Measurements from ENCODE around the gene FDX1. TPM values are rescaled to one million over a fixed set of nuclear protein-coding genes. Genes with fewer than 3 reads are reported as not detected.

Gene FDX1
- total RNA-seq, 1 donor from 2014 or later: 13.0 TPM

DNA sequence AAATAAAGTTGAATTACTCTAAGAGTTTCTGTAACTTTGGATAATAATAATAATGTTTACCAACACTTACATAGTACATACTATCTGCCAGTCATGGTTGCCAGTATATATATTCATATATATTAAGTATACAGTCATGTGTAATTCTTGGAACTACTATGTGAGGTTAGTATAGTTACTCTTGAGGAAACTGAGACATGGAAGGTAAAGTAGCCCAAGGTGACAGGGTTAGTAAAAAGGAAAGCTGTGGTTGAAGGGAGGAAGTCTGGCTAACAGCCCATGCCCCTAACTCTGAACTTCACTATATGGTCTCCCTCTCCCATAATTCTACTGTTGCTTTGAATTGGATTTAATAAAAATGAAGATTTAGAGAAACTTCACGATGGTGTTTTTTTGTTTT, 24.9 kb downstream of the FDX1 start:
- Mint-ChIP-seq H3K4me1 (no peaks in the 10 kb centered on the region), H3K9me3 (no peaks in the 10 kb centered on the region), H3K4me3 (no peak overlapping the region), H3K36me3 (peaks cover 9% of the 10 kb centered on the region), H3K27ac (no peak overlapping the region), H3K27me3 (ENCODE audit: insufficient read depth, low read depth) (no peaks in the 10 kb centered on the region)
- no peaks in the 10 kb centered on the region for H4K20me1 ChIP-seq (ENCODE audit: low read depth)
- no peak overlapping the region for H3K4me3 ChIP-seq
- H3K9me3 ChIP-seq (ENCODE audit: low read depth): no peaks in the 10 kb centered on the region
- no peak overlapping the region for H3K4me2 ChIP-seq
- H2AFZ ChIP-seq (replicated peaks): no peak overlapping the region
- no peak overlapping the region for H3K9ac ChIP-seq
- no peak for DNase-seq (ENCODE audit: low spot score)
- TF ChIP-seq, protein P1, sequence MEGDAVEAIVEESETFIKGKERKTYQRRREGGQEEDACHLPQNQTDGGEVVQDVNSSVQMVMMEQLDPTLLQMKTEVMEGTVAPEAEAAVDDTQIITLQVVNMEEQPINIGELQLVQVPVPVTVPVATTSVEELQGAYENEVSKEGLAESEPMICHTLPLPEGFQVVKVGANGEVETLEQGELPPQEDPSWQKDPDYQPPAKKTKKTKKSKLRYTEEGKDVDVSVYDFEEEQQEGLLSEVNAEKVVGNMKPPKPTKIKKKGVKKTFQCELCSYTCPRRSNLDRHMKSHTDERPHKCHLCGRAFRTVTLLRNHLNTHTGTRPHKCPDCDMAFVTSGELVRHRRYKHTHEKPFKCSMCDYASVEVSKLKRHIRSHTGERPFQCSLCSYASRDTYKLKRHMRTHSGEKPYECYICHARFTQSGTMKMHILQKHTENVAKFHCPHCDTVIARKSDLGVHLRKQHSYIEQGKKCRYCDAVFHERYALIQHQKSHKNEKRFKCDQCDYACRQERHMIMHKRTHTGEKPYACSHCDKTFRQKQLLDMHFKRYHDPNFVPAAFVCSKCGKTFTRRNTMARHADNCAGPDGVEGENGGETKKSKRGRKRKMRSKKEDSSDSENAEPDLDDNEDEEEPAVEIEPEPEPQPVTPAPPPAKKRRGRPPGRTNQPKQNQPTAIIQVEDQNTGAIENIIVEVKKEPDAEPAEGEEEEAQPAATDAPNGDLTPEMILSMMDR (IDR thresholded peaks at IDR 0.05): no peak
- TF ChIP-seq EZH2phosphoT487 (IDR thresholded peaks at IDR 0.05) (no peak), EZH2 (IDR thresholded peaks at IDR 0.05) (no peak)
- no peaks in the 10 kb centered on the region for H3K4me1 ChIP-seq
- H3F3A ChIP-seq (ENCODE audit: low read depth): no peaks in the 10 kb centered on the region
- no peaks in the 10 kb centered on the region for H3K79me2 ChIP-seq (ENCODE audit: low read depth)
- no peaks in the 10 kb centered on the region for H3K36me3 ChIP-seq
- H3K27ac ChIP-seq: no peak overlapping the region
- no peaks in the 10 kb centered on the region for H3K27me3 ChIP-seq

DNA sequence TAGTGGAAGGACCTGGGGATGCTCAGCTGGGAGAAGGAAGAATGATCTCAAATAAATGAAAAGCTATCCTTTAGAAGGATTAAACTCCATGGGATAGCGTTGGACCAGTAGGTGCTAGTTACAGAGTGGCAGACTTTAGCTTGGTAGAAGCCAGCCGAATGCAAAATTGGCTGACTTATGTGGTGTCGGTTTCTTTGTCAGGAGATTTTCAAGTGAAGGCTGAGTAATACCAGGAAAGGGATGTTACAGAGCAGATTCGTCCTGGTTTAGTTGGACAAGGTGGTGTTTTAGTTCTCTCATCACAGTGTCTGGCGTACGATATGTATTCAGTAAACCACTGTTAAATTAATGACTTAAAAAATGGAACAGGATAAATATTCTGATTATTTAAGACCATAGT, 26.0 kb downstream of the FDX1 start:
- Histone ChIP-seq H3K4me2 (no peak overlapping the region), H3K36me3 (no peaks in the 10 kb centered on the region), H3K4me1 (no peaks in the 10 kb centered on the region), H3K9ac (no peak overlapping the region), H3K27me3 (no peaks in the 10 kb centered on the region), H3K27ac (no peak overlapping the region), H3K79me2 (ENCODE audit: low read depth) (no peaks in the 10 kb centered on the region), H4K20me1 (ENCODE audit: low read depth) (no peaks in the 10 kb centered on the region), H2AFZ (replicated peaks) (no peak overlapping the region), H3K4me3 (no peak overlapping the region), H3F3A (ENCODE audit: low read depth) (no peaks in the 10 kb centered on the region), H3K9me3 (ENCODE audit: low read depth) (no peaks in the 10 kb centered on the region)
- TF ChIP-seq EZH2 (IDR thresholded peaks at IDR 0.05): no peak
- no peaks in the 10 kb centered on the region for H3K27me3 Mint-ChIP-seq (ENCODE audit: insufficient read depth, low read depth)
- H3K9me3 Mint-ChIP-seq: no peaks in the 10 kb centered on the region
- no peak overlapping the region for H3K4me3 Mint-ChIP-seq
- H3K36me3 Mint-ChIP-seq: peaks cover 9% of the 10 kb centered on the region
- no peak for DNase-seq (ENCODE audit: low spot score)
- no peaks in the 10 kb centered on the region for H3K4me1 Mint-ChIP-seq
- no peak overlapping the region for H3K27ac Mint-ChIP-seq

DNA sequence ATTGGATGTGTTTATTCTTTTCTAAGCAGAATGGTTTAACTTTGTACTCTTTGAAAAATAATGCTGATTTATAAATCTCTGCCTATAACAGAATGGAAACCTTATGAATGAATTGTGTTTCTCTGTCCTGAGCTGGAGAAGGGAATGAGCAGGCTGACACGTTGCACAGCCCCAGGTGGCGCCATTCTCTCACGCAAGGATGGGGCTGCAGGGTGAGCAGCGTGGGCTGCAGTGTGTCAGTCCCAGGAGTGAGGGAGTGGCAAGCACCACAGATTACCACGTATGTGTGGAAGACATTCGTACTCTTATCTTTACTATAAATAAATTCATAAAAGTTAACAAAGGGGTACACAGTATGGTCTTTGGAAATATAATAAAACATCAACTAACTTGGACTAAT, 33.4 kb downstream of the FDX1 start:
- no peak overlapping the region for H3K4me3 ChIP-seq
- no peaks in the 10 kb centered on the region for H3K4me1 ChIP-seq
- H3K27me3 Mint-ChIP-seq (ENCODE audit: insufficient read depth, low read depth): no peaks in the 10 kb centered on the region
- H2AFZ ChIP-seq (replicated peaks): no peak overlapping the region
- no peaks in the 10 kb centered on the region for H3K9me3 Mint-ChIP-seq
- no peaks in the 10 kb centered on the region for H4K20me1 ChIP-seq (ENCODE audit: low read depth)
- no peaks in the 10 kb centered on the region for H3F3A ChIP-seq (ENCODE audit: low read depth)
- peaks cover 2% of the 10 kb centered on the region for H3K36me3 Mint-ChIP-seq
- DNase-seq (ENCODE audit: low spot score): peak; percentile 69
- TF ChIP-seq EZH2phosphoT487 (IDR thresholded peaks at IDR 0.05): no peak
- no peak for TF ChIP-seq EZH2 (IDR thresholded peaks at IDR 0.05)
- TF ChIP-seq, protein P1 (IDR thresholded peaks at IDR 0.05): peak; percentile 75
- no peaks in the 10 kb centered on the region for H3K79me2 ChIP-seq (ENCODE audit: low read depth)
- H3K4me2 ChIP-seq: no peak overlapping the region
- no peak overlapping the region for H3K4me3 Mint-ChIP-seq
- H3K9ac ChIP-seq: no peak overlapping the region
- H3K9me3 ChIP-seq (ENCODE audit: low read depth): no peaks in the 10 kb centered on the region
- H3K27ac ChIP-seq: no peak overlapping the region
- peak overlapping the region; percentile 83 for H3K27ac Mint-ChIP-seq
- H3K36me3 ChIP-seq: no peaks in the 10 kb centered on the region
- H3K27me3 ChIP-seq: no peaks in the 10 kb centered on the region
- H3K4me1 Mint-ChIP-seq: no peaks in the 10 kb centered on the region

DNA sequence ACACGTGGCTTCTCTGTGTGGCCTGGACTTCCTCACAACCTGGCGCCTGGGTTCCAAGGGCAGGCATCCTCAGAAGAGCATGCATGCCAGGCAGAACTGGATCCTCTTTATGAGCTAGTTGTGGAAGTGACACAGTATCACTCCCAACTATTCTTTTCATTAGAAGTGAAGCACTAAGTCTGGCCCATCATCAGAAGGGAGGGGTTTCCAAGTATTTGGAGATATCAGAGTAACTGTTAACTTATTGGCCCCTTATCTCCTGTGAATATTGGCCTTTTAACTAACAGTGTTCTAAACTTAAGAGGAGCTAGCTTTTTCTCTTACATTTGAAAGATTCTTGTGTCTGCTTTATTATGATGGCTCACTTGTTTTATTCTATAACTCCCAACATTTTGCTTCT, 35.5 kb downstream of the FDX1 start:
- Histone ChIP-seq H3K4me3 (no peak overlapping the region), H3K27ac (no peak overlapping the region), H3F3A (ENCODE audit: low read depth) (no peaks in the 10 kb centered on the region), H3K4me2 (no peak overlapping the region), H3K9me3 (ENCODE audit: low read depth) (no peaks in the 10 kb centered on the region), H2AFZ (replicated peaks) (no peak overlapping the region), H3K36me3 (no peaks in the 10 kb centered on the region), H3K27me3 (no peaks in the 10 kb centered on the region), H3K9ac (no peak overlapping the region), H3K4me1 (no peaks in the 10 kb centered on the region), H4K20me1 (ENCODE audit: low read depth) (no peaks in the 10 kb centered on the region), H3K79me2 (ENCODE audit: low read depth) (no peaks in the 10 kb centered on the region)
- H3K27ac Mint-ChIP-seq: no peak overlapping the region
- H3K27me3 Mint-ChIP-seq (ENCODE audit: insufficient read depth, low read depth): no peaks in the 10 kb centered on the region
- peaks cover 3% of the 10 kb centered on the region for H3K36me3 Mint-ChIP-seq
- H3K4me1 Mint-ChIP-seq: no peaks in the 10 kb centered on the region
- no peak for DNase-seq (ENCODE audit: low spot score)
- TF ChIP-seq, protein P1 (IDR thresholded peaks at IDR 0.05): no peak
- TF ChIP-seq EZH2phosphoT487 (IDR thresholded peaks at IDR 0.05) (no peak), EZH2 (IDR thresholded peaks at IDR 0.05) (no peak)
- H3K9me3 Mint-ChIP-seq: no peaks in the 10 kb centered on the region
- no peak overlapping the region for H3K4me3 Mint-ChIP-seq
